ENCODE measurements around the gene ALG6.

The ALG6 gene

DNA sequence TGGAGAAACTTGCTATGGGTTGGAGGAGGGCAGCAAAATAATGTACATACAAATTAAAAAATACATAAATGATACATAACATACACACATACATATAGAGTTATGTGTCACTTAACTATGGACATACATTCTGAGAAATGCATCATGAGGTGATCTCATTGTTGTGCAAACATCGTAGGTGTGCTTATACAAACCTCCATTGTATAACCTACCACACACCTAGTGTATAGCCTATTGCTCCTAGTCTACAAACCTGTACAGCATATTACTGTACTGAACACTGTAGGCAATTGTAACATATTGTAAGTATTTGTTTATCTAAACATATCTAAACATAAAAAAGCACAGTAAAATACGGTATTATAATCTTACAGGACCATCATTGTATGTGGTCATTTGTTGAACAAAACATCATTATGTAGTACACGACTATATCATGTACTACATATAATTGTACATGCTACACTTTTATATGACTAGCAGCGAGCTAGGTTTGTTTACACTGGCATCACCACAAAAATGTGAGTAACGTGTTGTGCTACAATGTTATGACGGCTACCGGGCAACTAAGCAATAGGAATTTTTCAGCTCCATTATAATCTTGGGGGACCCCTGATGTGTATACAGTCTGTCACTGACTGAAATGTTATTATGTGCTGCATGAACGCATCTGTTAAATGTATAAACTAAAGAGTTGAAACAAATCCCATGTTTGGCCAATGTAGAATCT, 120.1 kb downstream of the ALG6 start:
- DNase-seq (ENCODE audit: low read depth in 2 of 3, low spot score in 2 of 3): no peak

Measured in activated CD8-positive, alpha-beta memory T cell treated with anti-CD3 and anti-CD28 coated beads for 48 hours (primary cell).